HL-60 (cell line): ENCODE data around the gene EML2.
A peak's percentile ranks its signal among the peaks of the same experiment; 100 is the strongest.

Experiments used
- DNase-seq, 2 experiments: peaks; one replicate each; pipeline ENCODE4 v3.0.0-alpha.2; 2010 to 2020; ENCODE audit warnings: low read depth in 1 of 2, low spot score in 1 of 2
- H3K27ac ChIP-seq: fragments of 250-450 bp; sonication (Bioruptor Pico); replicated peaks from 2 replicates; pipeline ENCODE4 v1.5.1; 2020; ENCODE audit warnings: mild to moderate bottlenecking, moderate library complexity
- H3K27me3 ChIP-seq: fragments of 250-450 bp; sonication (Bioruptor Pico); 2 replicates; pipeline ENCODE4 v1.5.1; 2021; ENCODE audit warnings: mild to moderate bottlenecking, moderate library complexity; ENCODE audit not compliant: insufficient read depth, poor library complexity, severe bottlenecking
- H3K4me3 ChIP-seq: replicated peaks from 2 replicates; pipeline ENCODE4 v1.5.1; 2011; ENCODE audit warnings: mild to moderate bottlenecking, control low read depth, low read length; ENCODE audit not compliant: insufficient read depth
- CTCF ChIP-seq: IDR thresholded peaks from one replicate; pipeline ENCODE4 v1.5.1; 2011; ENCODE audit warnings: low read length, control low read depth, inconsistent platforms; ENCODE audit not compliant: insufficient read depth
- GABPA ChIP-seq: IDR thresholded peaks from 2 replicates; pipeline ENCODE4 v1.6.1; 2012; ENCODE audit warnings: low read depth
- POLR2AphosphoS5 ChIP-seq: IDR thresholded peaks from 2 replicates; pipeline ENCODE4 v1.6.1; 2012; ENCODE audit warnings: low read depth
- REST ChIP-seq: IDR thresholded peaks from 2 replicates; pipeline ENCODE4 v1.6.1; 2012; ENCODE audit warnings: low read depth; ENCODE audit not compliant: insufficient replicate concordance
- SPI1 ChIP-seq: IDR thresholded peaks from 2 replicates; pipeline ENCODE4 v1.6.1; 2012; ENCODE audit warnings: low read depth, mild to moderate bottlenecking, borderline replicate concordance

EML2 gene

DNA sequence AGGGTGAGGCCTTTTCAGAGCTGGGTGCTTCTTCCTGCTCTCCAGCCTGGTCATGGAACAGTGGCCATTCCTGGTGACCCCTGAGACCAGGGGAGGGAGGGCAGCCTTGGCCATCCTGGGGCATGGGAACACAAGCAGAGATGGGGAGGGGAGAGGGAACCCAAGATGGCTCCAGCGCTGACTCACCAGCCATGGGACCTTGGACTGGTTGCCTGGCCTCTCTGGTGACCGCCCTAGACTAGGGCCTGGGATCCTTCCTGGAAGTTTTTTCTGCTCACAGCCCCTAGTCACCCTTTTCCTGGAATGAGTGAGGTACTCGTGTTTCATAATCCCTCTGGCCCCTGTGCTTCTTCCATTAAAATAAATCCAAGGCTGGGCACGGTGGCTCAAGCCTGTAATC, 51.3 kb downstream of the EML2 start:
- Histone ChIP-seq H3K27ac (no peak overlapping the region), H3K27me3 (peaks cover 9% of the 10 kb centered on the region), H3K4me3 (no peak overlapping the region)
- no peak for DNase-seq
- TF ChIP-seq POLR2AphosphoS5 = no peak

DNA sequence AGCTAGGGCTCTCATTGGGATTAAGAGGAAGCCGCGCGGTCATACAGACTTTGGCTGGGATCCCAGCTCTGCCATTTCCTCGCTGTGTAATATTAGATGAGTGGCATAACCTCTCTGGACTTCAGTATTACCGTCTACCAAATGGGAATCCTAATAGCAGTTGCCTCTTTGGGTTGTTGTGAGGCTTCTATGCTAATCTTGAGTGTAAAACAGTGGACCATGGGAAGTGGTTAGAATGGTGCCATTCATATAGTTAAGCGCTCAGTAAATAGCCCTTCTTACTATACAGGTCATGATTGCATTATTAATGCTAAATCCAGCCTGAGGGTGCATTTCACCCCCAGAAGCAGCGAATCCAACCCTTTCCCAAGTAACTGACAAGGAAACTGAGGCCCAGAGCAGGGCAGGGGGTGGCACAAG, 54.0 kb downstream of the EML2 start:
- Histone ChIP-seq H3K27ac (peak overlapping the region; percentile 94), H3K27me3 (peaks cover 3% of the 10 kb centered on the region), H3K4me3 (peak overlapping the region; percentile 58)
- no peak for TF ChIP-seq CTCF
- TF ChIP-seq GABPA = no peak
- no peak for TF ChIP-seq REST
- no peak for TF ChIP-seq POLR2AphosphoS5
- no peak for TF ChIP-seq SPI1
- DNase-seq = no peak

GRCh38 chr19:45584332-45585157, 54.7 kb downstream of the EML2 start, which contains the start of gene OPA3:
Gene OPA3 (minus strand): TSS chr19:45584802. CDS start chr19:45584764, 38 bp downstream.
- peak within 1 kb of the TSS; percentile 94 for H3K27ac ChIP-seq
- TF ChIP-seq REST (peak; percentile 37), GABPA (0 out of 2 replicates have a peak, but pooled peaks have one; percentile 28), SPI1 (no peak), POLR2AphosphoS5 (peak; percentile 42; the same call in 1 of the 2 replicates)

GRCh38 chr19:45581576-45581975, 57.6 kb downstream of the EML2 start:
- TF ChIP-seq CTCF (no peak), SPI1 (no peak), GABPA (no peak), POLR2AphosphoS5 (no peak), REST (no peak)
- Histone ChIP-seq H3K27me3 (no peaks in the 10 kb centered on the region), H3K4me3 (no peak overlapping the region), H3K27ac (no peak overlapping the region)
- DNase-seq = no peak

More at GRCh38 chr19:45584332-45585157, 54.7 kb downstream of the EML2 start, which contains the start of gene OPA3:
- peak; percentile 100 for DNase-seq
- peak within 1 kb of the TSS; percentile 87 for H3K4me3 ChIP-seq
- H3K27me3 ChIP-seq = no peaks in the 10 kb centered on the region
